GM23338 (cell line): Measurements from ENCODE around the gene S100PBP. TPM values are rescaled to one million over a fixed set of nuclear protein-coding genes. Genes with fewer than 3 reads are reported as not detected.

ENCODE experiments used
- ATAC-seq: fragments of 200-7000 bp; cut with Tn5 transposase; 3 replicates; pipeline ENCODE4 v1.9.1; 2020
- DNase-seq: peaks from one replicate; pipeline ENCODE4 v3.0.0-alpha.2; 2015; ENCODE audit warnings: low spot score
- H2AFZ ChIP-seq: fragments of 200-600 bp; sonication (generic); 2 replicates; pipeline ENCODE4 v1.8.0; 2016; ENCODE audit warnings: antibody characterized with exemption, mild to moderate bottlenecking, moderate library complexity
- H3F3A ChIP-seq: fragments of 200-600 bp; sonication (generic); replicated peaks from 2 replicates; pipeline ENCODE4 v1.8.0; 2017; ENCODE audit warnings: antibody characterized with exemption, mixed run types, low read depth
- H3K27ac ChIP-seq: fragments of 200-600 bp; sonication (generic); 2 replicates; pipeline ENCODE4 v1.6.1; 2016; ENCODE audit warnings: low read depth
- H3K27me3 ChIP-seq: fragments of 200-600 bp; sonication (generic); 2 replicates; pipeline ENCODE4 v1.8.0; 2016; ENCODE audit warnings: mild to moderate bottlenecking, mixed run types, moderate library complexity; ENCODE audit not compliant: insufficient read depth
- H3K36me3 ChIP-seq: fragments of 200-600 bp; sonication (generic); 2 replicates; pipeline ENCODE4 v1.8.0; 2016; ENCODE audit warnings: mild to moderate bottlenecking; ENCODE audit not compliant: insufficient read depth
- H3K4me1 ChIP-seq: fragments of 200-600 bp; sonication (generic); 2 replicates; pipeline ENCODE4 v1.8.0; 2016; ENCODE audit warnings: mild to moderate bottlenecking, moderate library complexity; ENCODE audit not compliant: insufficient read depth
- H3K4me2 ChIP-seq: fragments of 200-600 bp; sonication (generic); 2 replicates; pipeline ENCODE4 v1.7.1; 2017; ENCODE audit warnings: mixed run types
- H3K4me3 ChIP-seq: fragments of 200-600 bp; sonication (generic); 2 replicates; pipeline ENCODE4 v1.6.1; 2016; ENCODE audit warnings: mixed run types
- H3K79me2 ChIP-seq: fragments of 200-600 bp; sonication (generic); replicated peaks from 2 replicates; pipeline ENCODE4 v1.8.0; 2017; ENCODE audit warnings: mild to moderate bottlenecking; ENCODE audit not compliant: insufficient read depth
- H3K9me2 ChIP-seq: fragments of 200-600 bp; sonication (generic); 2 replicates; pipeline ENCODE4 v1.8.0; 2017; ENCODE audit not compliant: insufficient read depth
- H4K20me1 ChIP-seq: fragments of 200-600 bp; sonication (generic); replicated peaks from 2 replicates; pipeline ENCODE4 v1.8.0; 2017; ENCODE audit warnings: mild to moderate bottlenecking; ENCODE audit not compliant: insufficient read depth
- H3K27ac Mint-ChIP-seq: 2 replicates; pipeline ENCODE4 v1.8.0; 2020; ENCODE audit warnings: inconsistent platforms, mild to moderate bottlenecking, moderate library complexity, mixed read lengths
- H3K27me3 Mint-ChIP-seq: 3 replicates; pipeline ENCODE4 v1.8.0; 2022; ENCODE audit warnings: low read depth, mild to moderate bottlenecking, moderate library complexity, mixed read lengths, inconsistent platforms; ENCODE audit not compliant: insufficient read depth, poor library complexity
- H3K36me3 Mint-ChIP-seq: 3 replicates; pipeline ENCODE4 v1.8.0; 2021; ENCODE audit warnings: low read depth, mild to moderate bottlenecking, inconsistent platforms, moderate library complexity, mixed read lengths
- H3K4me1 Mint-ChIP-seq: 3 replicates; pipeline ENCODE4 v1.8.0; 2020; ENCODE audit warnings: mild to moderate bottlenecking, inconsistent platforms, mixed read lengths
- H3K4me3 Mint-ChIP-seq: 3 replicates; pipeline ENCODE4 v1.8.0; 2021; ENCODE audit warnings: moderate library complexity, mild to moderate bottlenecking, inconsistent platforms, mixed read lengths
- H3K9me3 Mint-ChIP-seq: 3 replicates; pipeline ENCODE4 v1.8.0; 2020; ENCODE audit warnings: moderate library complexity, mild to moderate bottlenecking, inconsistent platforms, mixed read lengths
- CREB1 ChIP-seq: fragments of 250-450 bp; sonication (Bioruptor Pico); IDR thresholded peaks from 2 replicates; pipeline ENCODE4 v1.5.0; 2020; ENCODE audit warnings: low read depth, mild to moderate bottlenecking, moderate library complexity
- EZH2 ChIP-seq: fragments of 200-600 bp; sonication (generic); IDR thresholded peaks from one replicate; pipeline ENCODE4 v1.8.0; 2017; ENCODE audit warnings: antibody characterized with exemption, mild to moderate bottlenecking, low read depth; ENCODE audit not compliant: unreplicated experiment
- EZH2phosphoT487 ChIP-seq: fragments of 200-600 bp; sonication (generic); IDR thresholded peaks from one replicate; pipeline ENCODE4 v1.8.1; 2018; ENCODE audit warnings: antibody characterized with exemption; ENCODE audit not compliant: unreplicated experiment
- NANOG ChIP-seq: IDR thresholded peaks from 2 replicates; pipeline ENCODE4 v1.6.1; 2016; ENCODE audit warnings: antibody characterized with exemption, borderline replicate concordance
- POLR2AphosphoS5 ChIP-seq: IDR thresholded peaks from 2 replicates; pipeline ENCODE4 v1.6.1; 2016; ENCODE audit warnings: antibody characterized with exemption, low read depth
- STAT1 ChIP-seq: IDR thresholded peaks from one replicate; pipeline ENCODE4 v1.6.1; 2016; ENCODE audit warnings: antibody characterized with exemption; ENCODE audit not compliant: unreplicated experiment
- ZNF114 ChIP-seq: fragments of 250-450 bp; sonication (Bioruptor Pico); IDR thresholded peaks from 2 replicates; pipeline ENCODE4 v1.5.0; 2020; ENCODE audit warnings: mild to moderate bottlenecking, moderate library complexity
- ZNF331 ChIP-seq: fragments of 250-450 bp; sonication (Bioruptor Pico); IDR thresholded peaks from 2 replicates; pipeline ENCODE4 v1.5.0; 2020; ENCODE audit warnings: low read depth, mild to moderate bottlenecking, moderate library complexity
- polyA plus RNA-seq: library from polyadenylated mRNA; unstranded; fragments of >200 nt; fragmentation: Nextera tagmentation; extraction: Ambion mirVana; gene quantifications from 2 replicates; pipeline ENCODE4 v1.2.1, GENCODE V29; 2016
- total RNA-seq: library from RNA; depleted of rRNA; stranded (reverse); fragments of >200 nt; shearing (Covaris generic); gene quantifications from 2 replicates; pipeline ENCODE4 v1.2.3, GENCODE V29; 2014
- TF ChIP-seq, protein P1 (sequence below): IDR thresholded peaks from one replicate; pipeline ENCODE4 v1.6.1; 2018; ENCODE audit warnings: antibody characterized with exemption; ENCODE audit not compliant: unreplicated experiment
- TF ChIP-seq, protein P2 (sequence below): IDR thresholded peaks from 2 replicates; pipeline ENCODE4 v1.6.1; 2016; ENCODE audit warnings: antibody characterized with exemption
- TF ChIP-seq, protein P3 (sequence below), 2 experiments: fragments of 200-600 bp in 1 of 2; sonication (generic) in 1 of 2; conservative IDR thresholded peaks; 2 replicates each; pipeline versions ENCODE4 v1.5.1 to v1.6.1; 2016 to 2017; ENCODE audit warnings: antibody characterized with exemption in 2 of 2, low read depth in 2 of 2, mild to moderate bottlenecking in 2 of 2, moderate library complexity in 1 of 2

Gene S100PBP
- total and polyA plus RNA-seq, 2 experiments from 2014 or later, result 30.6 to 65.2 TPM

DNA sequence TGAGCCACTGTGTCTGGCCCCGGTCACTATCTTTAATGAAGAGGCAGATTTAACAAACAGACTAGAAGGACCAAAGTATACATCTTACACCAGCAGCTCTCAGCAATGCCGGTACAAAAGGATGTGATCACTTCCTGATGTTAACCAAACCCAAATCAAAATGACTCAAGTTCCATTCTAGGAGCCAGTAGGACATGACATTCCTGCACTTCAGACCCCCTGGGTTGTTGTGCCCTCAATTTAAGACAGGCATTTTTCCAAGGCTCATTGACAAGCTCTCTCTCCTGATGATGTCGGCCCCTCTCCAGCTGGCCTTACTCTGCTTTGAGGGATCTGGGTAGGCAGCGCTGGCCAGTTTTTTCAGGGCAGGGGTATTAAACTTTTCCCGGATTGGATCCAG is 35.4 kb upstream of the S100PBP start (continued):
- TF ChIP-seq, protein P1, sequence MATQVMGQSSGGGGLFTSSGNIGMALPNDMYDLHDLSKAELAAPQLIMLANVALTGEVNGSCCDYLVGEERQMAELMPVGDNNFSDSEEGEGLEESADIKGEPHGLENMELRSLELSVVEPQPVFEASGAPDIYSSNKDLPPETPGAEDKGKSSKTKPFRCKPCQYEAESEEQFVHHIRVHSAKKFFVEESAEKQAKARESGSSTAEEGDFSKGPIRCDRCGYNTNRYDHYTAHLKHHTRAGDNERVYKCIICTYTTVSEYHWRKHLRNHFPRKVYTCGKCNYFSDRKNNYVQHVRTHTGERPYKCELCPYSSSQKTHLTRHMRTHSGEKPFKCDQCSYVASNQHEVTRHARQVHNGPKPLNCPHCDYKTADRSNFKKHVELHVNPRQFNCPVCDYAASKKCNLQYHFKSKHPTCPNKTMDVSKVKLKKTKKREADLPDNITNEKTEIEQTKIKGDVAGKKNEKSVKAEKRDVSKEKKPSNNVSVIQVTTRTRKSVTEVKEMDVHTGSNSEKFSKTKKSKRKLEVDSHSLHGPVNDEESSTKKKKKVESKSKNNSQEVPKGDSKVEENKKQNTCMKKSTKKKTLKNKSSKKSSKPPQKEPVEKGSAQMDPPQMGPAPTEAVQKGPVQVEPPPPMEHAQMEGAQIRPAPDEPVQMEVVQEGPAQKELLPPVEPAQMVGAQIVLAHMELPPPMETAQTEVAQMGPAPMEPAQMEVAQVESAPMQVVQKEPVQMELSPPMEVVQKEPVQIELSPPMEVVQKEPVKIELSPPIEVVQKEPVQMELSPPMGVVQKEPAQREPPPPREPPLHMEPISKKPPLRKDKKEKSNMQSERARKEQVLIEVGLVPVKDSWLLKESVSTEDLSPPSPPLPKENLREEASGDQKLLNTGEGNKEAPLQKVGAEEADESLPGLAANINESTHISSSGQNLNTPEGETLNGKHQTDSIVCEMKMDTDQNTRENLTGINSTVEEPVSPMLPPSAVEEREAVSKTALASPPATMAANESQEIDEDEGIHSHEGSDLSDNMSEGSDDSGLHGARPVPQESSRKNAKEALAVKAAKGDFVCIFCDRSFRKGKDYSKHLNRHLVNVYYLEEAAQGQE, result no peak
- TF ChIP-seq ZNF331 (CRISPR knock-in tag) (no peak), STAT1 (no peak), EZH2phosphoT487 (no peak)

DNA sequence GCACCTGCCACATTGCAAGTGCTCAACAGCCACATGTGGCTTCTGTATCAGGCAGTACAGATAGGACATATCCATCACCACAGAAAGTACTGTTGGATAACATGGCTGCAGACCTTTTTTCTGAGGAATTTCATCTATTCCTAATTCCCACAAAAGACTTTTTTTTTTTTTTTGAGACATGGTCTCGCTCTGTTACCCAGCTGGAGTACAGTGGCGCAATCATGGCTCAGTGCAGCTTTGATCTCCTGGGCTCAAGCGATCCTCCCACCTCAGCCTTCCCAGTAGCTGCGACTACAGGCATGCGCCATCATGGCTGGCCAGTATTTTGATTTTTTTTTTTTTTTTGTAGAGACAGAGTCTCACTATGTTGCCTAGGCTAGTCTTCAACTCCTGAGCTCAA is 33.6 kb upstream of the S100PBP start:
- DNase-seq (no peak), ATAC-seq (no peak)
- Histone ChIP-seq H3K27me3 (no peaks in the 10 kb centered on the region), H3K4me3 (no peak overlapping the region), H3K4me2 (no peak overlapping the region), H3K4me1 (no peaks in the 10 kb centered on the region), H3K9me2 (no peaks in the 10 kb centered on the region), H4K20me1 (peaks cover 35% of the 10 kb centered on the region), H2AFZ (no peak overlapping the region), H3K79me2 (peaks cover 6% of the 10 kb centered on the region; the same call in 1 of the 2 replicates), H3K27ac (no peak overlapping the region), H3F3A (peaks cover 45% of the 10 kb centered on the region), H3K36me3 (peaks cover 94% of the 10 kb centered on the region)
- Mint-ChIP-seq H3K4me3 (no peak overlapping the region), H3K27ac (no peak overlapping the region), H3K27me3 (peaks cover 3% of the 10 kb centered on the region), H3K4me1 (no peaks in the 10 kb centered on the region), H3K36me3 (peaks cover 96% of the 10 kb centered on the region), H3K9me3 (no peaks in the 10 kb centered on the region)
- TF ChIP-seq EZH2, result no peak
- no peak for TF ChIP-seq CREB1 (CRISPR knock-in tag)
- no peak for TF ChIP-seq POLR2AphosphoS5
- TF ChIP-seq, protein P2, sequence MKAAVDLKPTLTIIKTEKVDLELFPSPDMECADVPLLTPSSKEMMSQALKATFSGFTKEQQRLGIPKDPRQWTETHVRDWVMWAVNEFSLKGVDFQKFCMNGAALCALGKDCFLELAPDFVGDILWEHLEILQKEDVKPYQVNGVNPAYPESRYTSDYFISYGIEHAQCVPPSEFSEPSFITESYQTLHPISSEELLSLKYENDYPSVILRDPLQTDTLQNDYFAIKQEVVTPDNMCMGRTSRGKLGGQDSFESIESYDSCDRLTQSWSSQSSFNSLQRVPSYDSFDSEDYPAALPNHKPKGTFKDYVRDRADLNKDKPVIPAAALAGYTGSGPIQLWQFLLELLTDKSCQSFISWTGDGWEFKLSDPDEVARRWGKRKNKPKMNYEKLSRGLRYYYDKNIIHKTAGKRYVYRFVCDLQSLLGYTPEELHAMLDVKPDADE, result no peak
- TF ChIP-seq NANOG, result no peak
- TF ChIP-seq, protein P1, result no peak
- TF ChIP-seq, protein P3, sequence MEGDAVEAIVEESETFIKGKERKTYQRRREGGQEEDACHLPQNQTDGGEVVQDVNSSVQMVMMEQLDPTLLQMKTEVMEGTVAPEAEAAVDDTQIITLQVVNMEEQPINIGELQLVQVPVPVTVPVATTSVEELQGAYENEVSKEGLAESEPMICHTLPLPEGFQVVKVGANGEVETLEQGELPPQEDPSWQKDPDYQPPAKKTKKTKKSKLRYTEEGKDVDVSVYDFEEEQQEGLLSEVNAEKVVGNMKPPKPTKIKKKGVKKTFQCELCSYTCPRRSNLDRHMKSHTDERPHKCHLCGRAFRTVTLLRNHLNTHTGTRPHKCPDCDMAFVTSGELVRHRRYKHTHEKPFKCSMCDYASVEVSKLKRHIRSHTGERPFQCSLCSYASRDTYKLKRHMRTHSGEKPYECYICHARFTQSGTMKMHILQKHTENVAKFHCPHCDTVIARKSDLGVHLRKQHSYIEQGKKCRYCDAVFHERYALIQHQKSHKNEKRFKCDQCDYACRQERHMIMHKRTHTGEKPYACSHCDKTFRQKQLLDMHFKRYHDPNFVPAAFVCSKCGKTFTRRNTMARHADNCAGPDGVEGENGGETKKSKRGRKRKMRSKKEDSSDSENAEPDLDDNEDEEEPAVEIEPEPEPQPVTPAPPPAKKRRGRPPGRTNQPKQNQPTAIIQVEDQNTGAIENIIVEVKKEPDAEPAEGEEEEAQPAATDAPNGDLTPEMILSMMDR (conservative IDR thresholded peaks at IDR 0.05; ENCODE audit: low read depth in 2 of 2), result no peak
- no peak for TF ChIP-seq EZH2phosphoT487
- no peak for TF ChIP-seq ZNF114 (CRISPR knock-in tag)
- no peak for TF ChIP-seq STAT1
